Measurements from ENCODE around the gene YPEL2. TPM values are rescaled to one million over a fixed set of nuclear protein-coding genes. Genes with fewer than 3 reads are reported as not detected.

YPEL2 gene
- total RNA-seq, 1 donor from 2014 or later: 2.7 TPM

DNA sequence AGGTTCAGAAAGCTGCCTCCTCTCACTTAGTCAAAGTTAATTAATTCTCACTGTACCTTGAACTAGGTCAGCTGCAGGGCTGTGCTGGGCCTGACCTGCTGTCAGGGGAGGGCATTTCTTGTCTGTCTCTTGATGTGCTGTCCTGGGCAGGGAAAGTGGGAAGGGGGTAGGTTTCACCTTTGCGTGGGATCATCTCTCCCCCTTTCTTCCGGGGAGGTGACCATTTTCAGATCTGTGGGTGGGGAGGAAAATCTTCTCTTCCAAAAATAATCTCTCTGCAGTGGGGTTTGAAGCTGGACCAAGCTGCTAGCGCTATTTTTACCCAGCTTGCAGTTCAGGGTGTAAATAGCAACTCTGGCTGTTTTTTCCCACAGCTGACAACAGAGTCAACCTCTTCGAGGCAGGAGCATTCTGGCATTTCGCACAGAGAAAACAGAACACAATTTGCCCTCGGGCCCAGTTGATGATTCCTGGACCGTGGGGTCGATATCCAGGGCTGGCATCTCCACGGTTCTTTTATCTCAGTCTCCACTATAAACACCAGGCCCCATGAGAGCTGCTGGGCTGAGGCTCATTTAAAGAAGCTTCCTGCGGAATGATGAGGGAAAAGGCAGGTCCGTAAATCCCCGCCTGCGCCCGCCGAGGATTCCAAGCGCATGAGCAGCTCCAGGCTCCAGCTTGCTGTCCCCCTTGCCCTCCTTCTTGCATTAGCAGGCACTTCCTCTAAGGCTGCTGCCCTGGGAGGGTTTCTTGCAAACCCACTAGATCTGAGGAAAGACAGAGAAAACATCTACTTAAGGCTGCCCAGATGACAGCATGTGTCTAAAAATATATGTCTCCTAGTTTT is 93.9 kb downstream of the YPEL2 start:
- Mint-ChIP-seq H3K27ac (ENCODE audit: unreplicated experiment) (peak overlapping the region; percentile 78), H3K9me3 (no peaks in the 10 kb centered on the region), H3K27me3 (ENCODE audit: low read depth) (no peaks in the 10 kb centered on the region), H3K4me3 (no peak overlapping the region), H3K36me3 (ENCODE audit: low read depth) (no peaks in the 10 kb centered on the region), H3K4me1 (peaks cover 31% of the 10 kb centered on the region)
- DNase-seq (ENCODE audit: low read depth, low spot score): no peak
- TF ChIP-seq, protein P1, sequence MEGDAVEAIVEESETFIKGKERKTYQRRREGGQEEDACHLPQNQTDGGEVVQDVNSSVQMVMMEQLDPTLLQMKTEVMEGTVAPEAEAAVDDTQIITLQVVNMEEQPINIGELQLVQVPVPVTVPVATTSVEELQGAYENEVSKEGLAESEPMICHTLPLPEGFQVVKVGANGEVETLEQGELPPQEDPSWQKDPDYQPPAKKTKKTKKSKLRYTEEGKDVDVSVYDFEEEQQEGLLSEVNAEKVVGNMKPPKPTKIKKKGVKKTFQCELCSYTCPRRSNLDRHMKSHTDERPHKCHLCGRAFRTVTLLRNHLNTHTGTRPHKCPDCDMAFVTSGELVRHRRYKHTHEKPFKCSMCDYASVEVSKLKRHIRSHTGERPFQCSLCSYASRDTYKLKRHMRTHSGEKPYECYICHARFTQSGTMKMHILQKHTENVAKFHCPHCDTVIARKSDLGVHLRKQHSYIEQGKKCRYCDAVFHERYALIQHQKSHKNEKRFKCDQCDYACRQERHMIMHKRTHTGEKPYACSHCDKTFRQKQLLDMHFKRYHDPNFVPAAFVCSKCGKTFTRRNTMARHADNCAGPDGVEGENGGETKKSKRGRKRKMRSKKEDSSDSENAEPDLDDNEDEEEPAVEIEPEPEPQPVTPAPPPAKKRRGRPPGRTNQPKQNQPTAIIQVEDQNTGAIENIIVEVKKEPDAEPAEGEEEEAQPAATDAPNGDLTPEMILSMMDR (conservative IDR thresholded peaks at IDR 0.05): no peak

DNA sequence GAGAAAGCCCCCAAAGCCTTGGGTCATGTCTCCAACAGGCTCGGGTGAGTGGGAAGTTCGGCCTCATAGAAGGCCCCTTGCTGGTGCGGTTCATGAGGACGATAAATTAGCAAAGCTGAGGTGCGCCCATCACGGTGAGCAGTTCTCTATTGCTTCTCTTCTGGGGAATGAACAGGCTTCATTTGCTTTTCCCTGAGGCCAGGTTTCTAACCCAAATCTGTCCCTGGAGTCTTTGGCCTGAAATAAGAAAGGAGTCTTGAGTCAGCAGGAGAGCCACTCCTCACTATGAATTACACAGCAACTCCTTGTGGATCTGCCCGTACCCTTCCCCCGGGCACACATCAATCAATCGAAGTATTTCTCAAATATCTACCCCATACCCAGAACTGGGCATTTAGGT is 94.6 kb downstream of the YPEL2 start:
- no peak for DNase-seq (ENCODE audit: low read depth, low spot score)
- Mint-ChIP-seq H3K9me3 (no peaks in the 10 kb centered on the region), H3K4me1 (peaks cover 31% of the 10 kb centered on the region), H3K36me3 (ENCODE audit: low read depth) (no peaks in the 10 kb centered on the region), H3K4me3 (no peak overlapping the region), H3K27me3 (ENCODE audit: low read depth) (no peaks in the 10 kb centered on the region), H3K27ac (ENCODE audit: unreplicated experiment) (no peak overlapping the region)
- TF ChIP-seq, protein P1 (conservative IDR thresholded peaks at IDR 0.05): no peak

DNA sequence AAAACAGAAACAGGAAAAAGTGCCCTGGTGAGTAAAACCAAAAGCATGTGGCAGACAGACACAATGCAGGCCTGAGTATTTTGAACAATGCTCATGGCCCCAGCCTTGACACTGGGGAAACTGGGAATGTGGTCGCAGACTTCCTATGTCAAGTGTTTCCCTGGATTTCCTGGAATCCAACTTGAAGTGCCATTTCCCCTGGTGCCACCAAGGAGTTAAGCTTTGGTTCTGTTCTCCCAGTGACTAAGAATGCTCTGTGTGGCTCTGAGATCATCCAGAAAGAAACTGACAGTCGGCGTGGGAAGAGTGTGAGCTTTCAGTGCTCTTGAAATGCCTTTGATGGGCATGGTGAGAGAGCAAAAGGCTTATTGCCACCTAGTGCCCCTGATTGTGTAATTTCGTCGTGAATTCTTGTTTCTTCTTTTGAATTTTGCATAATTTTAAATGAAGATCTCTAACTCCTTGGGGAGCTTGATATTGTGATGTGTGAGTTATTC is 96.0 kb downstream of the YPEL2 start:
- TF ChIP-seq, protein P1 (conservative IDR thresholded peaks at IDR 0.05): no peak
- no peak for DNase-seq (ENCODE audit: low read depth, low spot score)
- Mint-ChIP-seq H3K4me1 (peaks cover 31% of the 10 kb centered on the region), H3K9me3 (peaks cover 4% of the 10 kb centered on the region), H3K4me3 (no peak overlapping the region), H3K36me3 (ENCODE audit: low read depth) (no peaks in the 10 kb centered on the region), H3K27ac (ENCODE audit: unreplicated experiment) (no peak overlapping the region), H3K27me3 (ENCODE audit: low read depth) (peaks cover 4% of the 10 kb centered on the region)

DNA sequence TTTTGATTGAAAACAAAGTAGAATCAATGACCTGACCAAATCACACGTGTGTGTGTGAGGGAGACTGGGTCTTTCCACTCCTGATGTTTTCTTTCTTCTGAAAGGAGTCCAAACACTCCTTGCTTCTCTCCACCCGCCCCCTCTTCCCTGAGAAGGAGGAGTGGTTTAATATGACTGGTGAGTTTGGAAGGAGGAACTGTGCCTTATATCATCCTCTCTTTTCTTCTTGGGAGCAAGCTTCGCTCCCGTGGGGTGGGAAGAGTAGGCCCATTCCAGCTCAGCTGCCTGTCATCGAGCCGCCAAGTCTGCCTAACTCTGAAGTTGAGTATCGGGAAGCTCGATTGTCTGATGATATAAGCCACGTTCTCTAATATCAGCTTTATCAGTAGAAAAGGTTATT is 96.5 kb downstream of the YPEL2 start:
- no peaks in the 10 kb centered on the region for H3K36me3 Mint-ChIP-seq (ENCODE audit: low read depth)
- H3K4me1 Mint-ChIP-seq: peaks cover 31% of the 10 kb centered on the region
- H3K27me3 Mint-ChIP-seq (ENCODE audit: low read depth): peaks cover 4% of the 10 kb centered on the region
- no peak overlapping the region for H3K27ac Mint-ChIP-seq (ENCODE audit: unreplicated experiment)
- no peak overlapping the region for H3K4me3 Mint-ChIP-seq
- H3K9me3 Mint-ChIP-seq: peaks cover 8% of the 10 kb centered on the region
- TF ChIP-seq, protein P1 (conservative IDR thresholded peaks at IDR 0.05): no peak
- no peak for DNase-seq (ENCODE audit: low read depth, low spot score)

DNA sequence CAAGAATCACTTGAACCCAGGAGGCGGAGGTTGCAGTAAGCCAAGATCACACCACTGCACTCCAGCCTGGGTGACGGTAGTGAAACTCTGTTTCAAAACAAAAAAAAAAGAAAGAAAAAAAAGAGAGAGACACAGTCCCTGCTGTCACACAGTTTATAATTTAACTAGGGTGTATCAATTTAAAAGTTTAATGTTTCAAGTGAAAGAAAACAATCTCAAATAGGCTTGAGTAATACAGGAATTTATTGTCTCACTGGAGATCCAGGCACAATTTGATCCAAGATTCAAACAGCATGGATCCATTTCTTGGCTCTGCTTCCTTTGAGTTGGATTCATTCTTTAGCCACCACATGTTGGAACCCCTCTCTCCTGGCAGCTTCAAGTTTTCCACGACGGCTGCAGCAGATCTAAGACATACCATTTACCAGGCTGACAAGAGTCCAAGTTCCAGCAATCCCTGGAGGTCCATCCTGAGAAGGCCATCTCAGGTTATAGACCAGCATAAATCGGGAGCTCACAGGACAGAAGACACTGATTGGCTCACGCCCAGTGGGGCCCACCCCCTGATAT is 97.5 kb downstream of the YPEL2 start:
- H3K4me3 Mint-ChIP-seq: no peak overlapping the region
- TF ChIP-seq, protein P1 (conservative IDR thresholded peaks at IDR 0.05): no peak
- peaks cover 8% of the 10 kb centered on the region for H3K9me3 Mint-ChIP-seq
- H3K4me1 Mint-ChIP-seq: peaks cover 31% of the 10 kb centered on the region
- H3K36me3 Mint-ChIP-seq (ENCODE audit: low read depth): no peaks in the 10 kb centered on the region
- H3K27me3 Mint-ChIP-seq (ENCODE audit: low read depth): peaks cover 6% of the 10 kb centered on the region
- no peak overlapping the region for H3K27ac Mint-ChIP-seq (ENCODE audit: unreplicated experiment)
- no peak for DNase-seq (ENCODE audit: low read depth, low spot score)
